Stomach (tissue), 9 donors: Measurements from ENCODE around the gene SERPIND1. TPM values are rescaled to one million over a fixed set of nuclear protein-coding genes. Genes with fewer than 3 reads are reported as not detected.

Source experiments
- DNase-seq, 2 donors: peaks; one replicate each; pipeline versions ENCODE4 v3.0.0 to v3.0.0-alpha.2; 2013 to 2019
- H3K27ac ChIP-seq, 5 donors: fragments of 200-600 bp in 4 of 5; sonication (generic) in 4 of 5; one replicate each; pipeline ENCODE4 v1.5.1; 2013 to 2019; ENCODE audit warnings: mild to moderate bottlenecking in 1 of 5, moderate library complexity in 1 of 5
- H3K27me3 ChIP-seq, 3 donors: fragments of 200-600 bp; sonication (generic); one replicate each; pipeline ENCODE4 v1.5.1; 2017 to 2019; ENCODE audit warnings: mixed run types in 1 of 3
- H3K36me3 ChIP-seq, 4 donors: fragments of 200-600 bp; sonication (generic); 1 replicate in 3 of 4; 2 replicates in 1 of 4; pipeline ENCODE4 v1.5.1; 2016 to 2019
- H3K4me1 ChIP-seq, 4 donors: fragments of 200-600 bp; sonication (generic); one replicate each; pipeline ENCODE4 v1.5.1; 2016 to 2019
- H3K4me3 ChIP-seq, 4 donors: fragments of 200-600 bp; sonication (generic) in 3 of 4; one replicate each; pipeline ENCODE4 v1.5.1; 2016 to 2019; ENCODE audit warnings: mild to moderate bottlenecking in 1 of 4
- H3K9me3 ChIP-seq, 4 donors: fragments of 200-600 bp; sonication (generic); one replicate each; pipeline ENCODE4 v1.5.1; 2016 to 2019
- CTCF ChIP-seq, 7 experiments: fragments of 450-650 bp in 4 of 7; fragments of 200-600 bp in 3 of 7; sonication (generic) in 3 of 7; IDR thresholded peaks; one replicate each; pipeline ENCODE4 v1.5.1; 2016 to 2019; ENCODE audit warnings: antibody characterized with exemption in 7 of 7, control low read depth in 2 of 7, mild to moderate bottlenecking in 1 of 7
- EP300 ChIP-seq: sonication (generic); formaldehyde crosslinking; IDR thresholded peaks from one replicate; pipeline ENCODE4 v1.6.1; 2017; ENCODE audit warnings: antibody characterized with exemption
- POLR2A ChIP-seq, 4 donors: fragments of 450-650 bp; IDR thresholded peaks; one replicate each; pipeline ENCODE4 v1.6.1; 2016; ENCODE audit warnings: antibody characterized with exemption in 4 of 4, control low read depth in 2 of 4, mild to moderate bottlenecking in 1 of 4, moderate library complexity in 1 of 4
- POLR2AphosphoS5 ChIP-seq, 3 donors: sonication (generic); formaldehyde crosslinking; IDR thresholded peaks; one replicate each; pipeline ENCODE4 v1.6.1; 2016; ENCODE audit warnings: antibody characterized with exemption in 3 of 3
- WGBS, 5 donors: extraction: QIAGEN DNeasy Blood & Tissue Kit in 3 of 5; methylation state at CpG; one replicate each; pipeline versions ENCODE4 v1.1.5 to v1.1.7; 2013 to 2018; 5-methylcytosine and 5-hydroxymethylcytosine counted together
- intact Hi-C: fragments of 100-400 bp; cut with DNase I; formaldehyde crosslinking; loops from one replicate; pipeline ENCODE4 v1.15.1; 2023; ENCODE audit warnings: low total_unique reads
- polyA plus RNA-seq, 3 donors: library from polyadenylated mRNA; stranded (reverse); fragments of 200-250 nt; gene quantifications; one replicate each; pipeline ENCODE4 v1.2.3, GENCODE V29; 2013
- total RNA-seq, 5 donors: library from RNA; depleted of rRNA; stranded (reverse); fragments of >200 nt; gene quantifications; one replicate each; pipeline versions ENCODE4 v1.1.0 to v1.2.3, GENCODE V29; 2014 to 2016
- donor health status: healthy with polysubstance abuse.
- donor health status: Bipolar disorder and iron deficiency.
- donor health status: healthy.

SERPIND1 gene
- total and polyA plus RNA-seq, 8 donors: 0.10 to 0.55 (median 0.46) TPM; not detected in 5

GRCh38 chr22:20802922-20803553 is 29.1 kb downstream of the SERPIND1 start:
- no peak for DNase-seq
- H3K4me1 ChIP-seq: no peaks in the 10 kb centered on the region
- H3K4me3 ChIP-seq: no peak overlapping the region
- 93 to 98% (median 95%) methylated on average over 11 of the region's 11 CpGs for WGBS, 5 donors
- H3K9me3 ChIP-seq: no peaks in the 10 kb centered on the region
- no peak for TF ChIP-seq CTCF (IDR thresholded peaks at IDR 0.05)
- no peak for TF ChIP-seq EP300
- no peak for TF ChIP-seq POLR2A (IDR thresholded peaks at IDR 0.05)
- intact Hi-C loops: no loop called here
- H3K27ac ChIP-seq: no peak overlapping the region
- peaks cover 78 to 100% (median 100%) of the 10 kb centered on the region in 4 donors for H3K36me3 ChIP-seq
- no peaks in the 10 kb centered on the region for H3K27me3 ChIP-seq

GRCh38 chr22:20803696-20804324 is 29.9 kb downstream of the SERPIND1 start:
- TF ChIP-seq POLR2AphosphoS5 (IDR thresholded peaks at IDR 0.05) (no peak), CTCF (IDR thresholded peaks at IDR 0.05) (peak in 4 of 7 experiments; percentile 14 to 31 (median 25))

GRCh38 chr22:20804650-20805049 is 30.7 kb downstream of the SERPIND1 start:
- H3K36me3 ChIP-seq: peaks cover 73 to 100% (median 100%) of the 10 kb centered on the region in 4 donors
- H3K9me3 ChIP-seq: no peaks in the 10 kb centered on the region
- TF ChIP-seq POLR2A (IDR thresholded peaks at IDR 0.05) (no peak), CTCF (IDR thresholded peaks at IDR 0.05) (no peak), EP300 (no peak), POLR2AphosphoS5 (IDR thresholded peaks at IDR 0.05) (no peak)
- no peaks in the 10 kb centered on the region for H3K27me3 ChIP-seq
- H3K27ac ChIP-seq: no peak overlapping the region
- intact Hi-C loops: no loop called here
- WGBS, 5 donors: 85 to 94% (median 86%) methylated on average over 2 to 6 of the region's 6 CpGs
- no peak for DNase-seq
- no peak overlapping the region for H3K4me3 ChIP-seq
- H3K4me1 ChIP-seq: no peaks in the 10 kb centered on the region

More at GRCh38 chr22:20803696-20804324, 29.9 kb downstream of the SERPIND1 start:
- no peaks in the 10 kb centered on the region for H3K9me3 ChIP-seq
- H3K4me1 ChIP-seq: no peaks in the 10 kb centered on the region
- DNase-seq: peak; percentile 40 to 78
- H3K27ac ChIP-seq: no peak overlapping the region
- no peak overlapping the region for H3K4me3 ChIP-seq
- H3K27me3 ChIP-seq: no peaks in the 10 kb centered on the region
- peaks cover 74 to 100% (median 100%) of the 10 kb centered on the region in 4 donors for H3K36me3 ChIP-seq
- intact Hi-C loops: no loop called here
- 73 to 80% (median 78%) methylated on average over 11 of the region's 11 CpGs for WGBS, 5 donors

- TF ChIP-seq CTCF (IDR thresholded peaks at IDR 0.05): no peak
- TF ChIP-seq POLR2A (IDR thresholded peaks at IDR 0.05): no peak
- Histone ChIP-seq H3K27ac (no peak overlapping the region), H3K4me3 (no peak overlapping the region), H3K4me1 (no peaks in the 10 kb centered on the region), H3K9me3 (no peaks in the 10 kb centered on the region), H3K36me3 (peaks cover 68 to 100% (median 100%) of the 10 kb centered on the region in 4 donors), H3K27me3 (no peaks in the 10 kb centered on the region)
- intact Hi-C loops: no loop called here
- WGBS, 5 donors: 72 to 82% (median 76%) methylated on average over 3 of the region's 3 CpGs
- no peak for DNase-seq
These were observed 32.1 kb downstream of the SERPIND1 start for GRCh38 chr22:20805972-20806471.
